Stimulated activated CD8-positive, alpha-beta memory T cell treated with anti-CD3 and anti-CD28 coated beads, Interleukin-4, amount 100 ng/mL, for 4 hours (primary cell): ENCODE results near the gene CHRM2.
"Not testable (repeated sequence)": the region's sequence is repeated elsewhere in the genome, so short reads cannot be mapped to it uniquely, and the experiment has no call there.

Source experiments
- DNase-seq, 2 donors: peaks; one replicate each; pipeline ENCODE4 v3.0.0-alpha.2; 2020; ENCODE audit warnings: low read depth in 2 of 2, low spot score in 1 of 2

The CHRM2 gene

GRCh38 chr7:136868496-136869000 lies at the start of gene CHRM2:
Gene CHRM2, plus strand, starts transcription at chr7:136868652. Its CDS starts 146,214 bp downstream, at chr7:137014866.
- no peak for DNase-seq

- not testable (repeated sequence) for DNase-seq
Observed at GRCh38 chr7:136831398-136831797, 37.1 kb upstream of the CHRM2 start.

GRCh38 chr7:136845899-136846465 lies 22.5 kb upstream of the CHRM2 start:
- no peak for DNase-seq

- DNase-seq, result no peak
Observed at GRCh38 chr7:136847858-136848257, 20.6 kb upstream of the CHRM2 start.

GRCh38 chr7:136853654-136854053 lies 14.8 kb upstream of the CHRM2 start:
- no peak for DNase-seq

- no peak for DNase-seq
Observed at GRCh38 chr7:136857573-136857972, 10.9 kb upstream of the CHRM2 start.

GRCh38 chr7:136859803-136860202 lies 8.6 kb upstream of the CHRM2 start:
- no peak for DNase-seq

- no peak for DNase-seq
Observed at GRCh38 chr7:136865236-136865635, 3.2 kb upstream of the CHRM2 start.

GRCh38 chr7:136865777-136866176 lies 2.7 kb upstream of the CHRM2 start:
- no peak for DNase-seq

GRCh38 chr7:136869001-136869961 lies 829 bp downstream of the CHRM2 start:
- no peak for DNase-seq

GRCh38 chr7:136869991-136870865 lies 1.8 kb downstream of the CHRM2 start:
- DNase-seq, result no peak

GRCh38 chr7:136870866-136871487 lies 2.5 kb downstream of the CHRM2 start:
- DNase-seq, result no peak

GRCh38 chr7:136874393-136875032 lies 6.1 kb downstream of the CHRM2 start:
- DNase-seq, result no peak

- DNase-seq, result no peak
Observed at GRCh38 chr7:136877509-136877908, 9.1 kb downstream of the CHRM2 start.

GRCh38 chr7:136877990-136878389 lies 9.5 kb downstream of the CHRM2 start:
- DNase-seq, result no peak

- DNase-seq, result no peak
Observed at GRCh38 chr7:136878878-136879277, 10.4 kb downstream of the CHRM2 start.

- DNase-seq, result no peak
Observed at GRCh38 chr7:136883046-136883445, 14.6 kb downstream of the CHRM2 start.

- no peak for DNase-seq
Observed at GRCh38 chr7:136884492-136884891, 16.0 kb downstream of the CHRM2 start.

GRCh38 chr7:136887317-136887716 lies 18.9 kb downstream of the CHRM2 start:
- DNase-seq, result no peak

- no peak for DNase-seq
Observed at GRCh38 chr7:136890399-136890798, 21.9 kb downstream of the CHRM2 start.
